Measurements from ENCODE around the gene TNFRSF18. TPM values are rescaled to one million over a fixed set of nuclear protein-coding genes. Genes with fewer than 3 reads are reported as not detected.

TNFRSF18 gene
- total and polyA plus RNA-seq, 4 donors, result 0.17 to 0.24 (median 0.19) TPM; not detected in 1

GRCh38 chr1:1221887-1222574 is 15.6 kb upstream of the TNFRSF18 start:
- Histone ChIP-seq H3K9me3 (ENCODE audit: control insufficient read depth in 4 of 4, low read length in 3 of 4) (no peaks in the 10 kb centered on the region), H3K4me1 (ENCODE audit: control insufficient read depth in 4 of 4, insufficient read depth in 4 of 4, low read length in 3 of 4) (no peaks in the 10 kb centered on the region)
- WGBS, result 91% methylated on average over 30 of the region's 30 CpGs

GRCh38 chr1:1220197-1220596 is 13.8 kb upstream of the TNFRSF18 start:
- no peak for TF ChIP-seq CTCF (IDR thresholded peaks at IDR 0.05; ENCODE audit: low read depth, low read length, missing input control)
- no peak for TF ChIP-seq HNF4G (IDR thresholded peaks at IDR 0.05)
- TF ChIP-seq RXRA (IDR thresholded peaks at IDR 0.05), result no peak
- no peak for TF ChIP-seq MAX (IDR thresholded peaks at IDR 0.05)
- TF ChIP-seq JUND (IDR thresholded peaks at IDR 0.05), result no peak
- no peak for TF ChIP-seq HNF4A (conservative IDR thresholded peaks at IDR 0.05)
- TF ChIP-seq EGR1 (IDR thresholded peaks at IDR 0.05; ENCODE audit: low read depth in 2 of 2), result no peak
- no peak for TF ChIP-seq SP1 (IDR thresholded peaks at IDR 0.05)
- TF ChIP-seq ZBTB33 (IDR thresholded peaks at IDR 0.05), result no peak
- no peak for TF ChIP-seq REST (IDR thresholded peaks at IDR 0.05)
- no peak for TF ChIP-seq TAF1 (conservative IDR thresholded peaks at IDR 0.05)
- WGBS, result 94% methylated on average over 24 of the region's 24 CpGs
- Histone ChIP-seq H3K9me3 (ENCODE audit: control insufficient read depth in 4 of 4, low read length in 3 of 4) (no peaks in the 10 kb centered on the region), H3K27me3 (ENCODE audit: control insufficient read depth in 4 of 4, insufficient read depth in 4 of 4, low read length in 3 of 4) (no peaks in the 10 kb centered on the region), H3K4me1 (ENCODE audit: control insufficient read depth in 4 of 4, insufficient read depth in 4 of 4, low read length in 3 of 4) (peaks cover 0 to 2% (median 0%) of the 10 kb centered on the region in 4 donors), H3K27ac (ENCODE audit: low read depth in 1 of 2, low read length in 2 of 2) (no peak overlapping the region), H3K4me3 (ENCODE audit: low read depth in 1 of 3, low read length in 3 of 3) (no peak overlapping the region), H3K36me3 (ENCODE audit: control insufficient read depth in 4 of 4, insufficient read depth in 3 of 4, low read depth in 1 of 4, low read length in 3 of 4) (peaks cover 21 to 71% (median 37%) of the 10 kb centered on the region in 4 donors), H3K9ac (ENCODE audit: low read depth in 1 of 2, low read length in 2 of 2) (no peak overlapping the region)
- DNase-seq (ENCODE audit: low spot score), result no peak

More at GRCh38 chr1:1221887-1222574, 15.6 kb upstream of the TNFRSF18 start:
- no peak for DNase-seq (ENCODE audit: low spot score)
- peaks cover 21 to 74% (median 38%) of the 10 kb centered on the region in 4 donors for H3K36me3 ChIP-seq (ENCODE audit: control insufficient read depth in 4 of 4, insufficient read depth in 3 of 4, low read depth in 1 of 4, low read length in 3 of 4)
- H3K9ac ChIP-seq (ENCODE audit: low read depth in 1 of 2, low read length in 2 of 2), result no peak overlapping the region
- H3K4me3 ChIP-seq (ENCODE audit: low read depth in 1 of 3, low read length in 3 of 3), result no peak overlapping the region
- H3K27me3 ChIP-seq (ENCODE audit: control insufficient read depth in 4 of 4, insufficient read depth in 4 of 4, low read length in 3 of 4), result no peaks in the 10 kb centered on the region
- TF ChIP-seq RAD21 (IDR thresholded peaks at IDR 0.05) (no peak), FOXA1 (IDR thresholded peaks at IDR 0.05) (no peak), JUND (IDR thresholded peaks at IDR 0.05) (no peak), EGR1 (IDR thresholded peaks at IDR 0.05; ENCODE audit: low read depth in 2 of 2) (no peak), HNF4A (conservative IDR thresholded peaks at IDR 0.05) (no peak), GABPA (IDR thresholded peaks at IDR 0.05 in 1 of 2, conservative IDR thresholded peaks at IDR 0.05 in 1 of 2) (no peak), YY1 (IDR thresholded peaks at IDR 0.05) (no peak), MAX (IDR thresholded peaks at IDR 0.05) (no peak), ATF3 (IDR thresholded peaks at IDR 0.05) (no peak), ZBTB33 (IDR thresholded peaks at IDR 0.05) (no peak), RXRA (IDR thresholded peaks at IDR 0.05) (no peak)
- H3K27ac ChIP-seq (ENCODE audit: low read depth in 1 of 2, low read length in 2 of 2), result no peak overlapping the region
